ENCODE measurements around the gene NUDCD3. TPM values are rescaled to one million over a fixed set of nuclear protein-coding genes. Genes with fewer than 3 reads are reported as not detected.

NUDCD3 gene
- total RNA-seq, 1 donor from 2014 or later = 97.5 TPM

- Mint-ChIP-seq H3K4me1 (ENCODE audit: unreplicated experiment) (no peaks in the 10 kb centered on the region), H3K9me3 (ENCODE audit: unreplicated experiment) (no peaks in the 10 kb centered on the region), H3K27me3 (ENCODE audit: unreplicated experiment) (peaks cover 2% of the 10 kb centered on the region), H3K4me3 (ENCODE audit: unreplicated experiment) (no peak overlapping the region), H3K27ac (ENCODE audit: unreplicated experiment) (no peak overlapping the region), H3K36me3 (ENCODE audit: low read depth, unreplicated experiment) (peaks cover 5% of the 10 kb centered on the region)
- DNase-seq (ENCODE audit: low spot score) = no peak
- TF ChIP-seq CTCF (IDR thresholded peaks at IDR 0.05; ENCODE audit: unreplicated experiment) = no peak
Observed at GRCh38 chr7:44522315-44522714, 31.9 kb upstream of the NUDCD3 start.

- DNase-seq (ENCODE audit: low spot score) = no peak
- H3K4me3 Mint-ChIP-seq (ENCODE audit: unreplicated experiment) = peak overlapping the region; percentile 51
- no peaks in the 10 kb centered on the region for H3K4me1 Mint-ChIP-seq (ENCODE audit: unreplicated experiment)
- no peaks in the 10 kb centered on the region for H3K9me3 Mint-ChIP-seq (ENCODE audit: unreplicated experiment)
- TF ChIP-seq CTCF (IDR thresholded peaks at IDR 0.05; ENCODE audit: unreplicated experiment) = no peak
- no peak overlapping the region for H3K27ac Mint-ChIP-seq (ENCODE audit: unreplicated experiment)
- H3K36me3 Mint-ChIP-seq (ENCODE audit: low read depth, unreplicated experiment) = peaks cover 5% of the 10 kb centered on the region
- H3K27me3 Mint-ChIP-seq (ENCODE audit: unreplicated experiment) = peaks cover 2% of the 10 kb centered on the region
Observed at GRCh38 chr7:44521347-44522095, 31.1 kb upstream of the NUDCD3 start.

GRCh38 chr7:44520574-44520973, 30.1 kb upstream of the NUDCD3 start:
- no peak overlapping the region for H3K27ac Mint-ChIP-seq (ENCODE audit: unreplicated experiment)
- peaks cover 2% of the 10 kb centered on the region for H3K27me3 Mint-ChIP-seq (ENCODE audit: unreplicated experiment)
- H3K9me3 Mint-ChIP-seq (ENCODE audit: unreplicated experiment) = no peaks in the 10 kb centered on the region

GRCh38 chr7:44519546-44519945, 29.1 kb upstream of the NUDCD3 start:
- Mint-ChIP-seq H3K27ac (ENCODE audit: unreplicated experiment) (no peak overlapping the region), H3K9me3 (ENCODE audit: unreplicated experiment) (no peaks in the 10 kb centered on the region)
- TF ChIP-seq CTCF (IDR thresholded peaks at IDR 0.05; ENCODE audit: unreplicated experiment) = no peak

More at GRCh38 chr7:44520574-44520973, 30.1 kb upstream of the NUDCD3 start:
- no peak for TF ChIP-seq CTCF (IDR thresholded peaks at IDR 0.05; ENCODE audit: unreplicated experiment)
- Mint-ChIP-seq H3K4me1 (ENCODE audit: unreplicated experiment) (no peaks in the 10 kb centered on the region), H3K36me3 (ENCODE audit: low read depth, unreplicated experiment) (peaks cover 5% of the 10 kb centered on the region), H3K4me3 (ENCODE audit: unreplicated experiment) (no peak overlapping the region)
- DNase-seq (ENCODE audit: low spot score) = no peak

GRCh38 chr7:44518761-44519160, 28.3 kb upstream of the NUDCD3 start:
- no peak overlapping the region for H3K27ac Mint-ChIP-seq (ENCODE audit: unreplicated experiment)
- H3K4me1 Mint-ChIP-seq (ENCODE audit: unreplicated experiment) = no peaks in the 10 kb centered on the region
- H3K27me3 Mint-ChIP-seq (ENCODE audit: unreplicated experiment) = peaks cover 2% of the 10 kb centered on the region
- no peak for DNase-seq (ENCODE audit: low spot score)
- no peaks in the 10 kb centered on the region for H3K9me3 Mint-ChIP-seq (ENCODE audit: unreplicated experiment)
- H3K36me3 Mint-ChIP-seq (ENCODE audit: low read depth, unreplicated experiment) = no peaks in the 10 kb centered on the region
- no peak for TF ChIP-seq CTCF (IDR thresholded peaks at IDR 0.05; ENCODE audit: unreplicated experiment)
- no peak overlapping the region for H3K4me3 Mint-ChIP-seq (ENCODE audit: unreplicated experiment)

More at GRCh38 chr7:44519546-44519945, 29.1 kb upstream of the NUDCD3 start:
- H3K4me1 Mint-ChIP-seq (ENCODE audit: unreplicated experiment) = no peaks in the 10 kb centered on the region
- H3K36me3 Mint-ChIP-seq (ENCODE audit: low read depth, unreplicated experiment) = no peaks in the 10 kb centered on the region
- no peak overlapping the region for H3K4me3 Mint-ChIP-seq (ENCODE audit: unreplicated experiment)
- DNase-seq (ENCODE audit: low spot score) = no peak
- H3K27me3 Mint-ChIP-seq (ENCODE audit: unreplicated experiment) = peaks cover 2% of the 10 kb centered on the region
